Heart right ventricle (tissue), 16 donors: ENCODE data around the gene CAMK2A. TPM values are rescaled to one million over a fixed set of nuclear protein-coding genes. Genes with fewer than 3 reads are reported as not detected.
A peak's percentile ranks its signal among the peaks of the same experiment; 100 is the strongest.

Experiments
- ATAC-seq, 8 donors: fragments of 200-7000 bp; cut with Tn5 transposase; one replicate each; pipeline ENCODE4 v1.9.1; 2020; ENCODE audit warnings: mild to moderate bottlenecking in 8 of 8, moderate library complexity in 8 of 8, moderate number of reproducible peaks in 1 of 8
- DNase-seq, 2 donors: peaks; one replicate each; pipeline ENCODE4 v3.0.0-alpha.2; 2020
- H3K27ac ChIP-seq, 10 donors: fragments of 200-600 bp; sonication (generic) in 2 of 10; one replicate each; pipeline versions ENCODE4 v1.5.0 to v1.8.0; 2020 to 2022; ENCODE audit warnings: mild to moderate bottlenecking in 3 of 10
- H3K27me3 ChIP-seq, 7 donors: fragments of 200-600 bp; one replicate each; pipeline ENCODE4 v1.8.0; 2021 to 2022; ENCODE audit warnings: mild to moderate bottlenecking in 2 of 7
- H3K36me3 ChIP-seq, 9 donors: fragments of 200-600 bp; sonication (generic) in 1 of 9; one replicate each; pipeline versions ENCODE4 v1.5.0 to v1.8.0; 2020 to 2022; ENCODE audit warnings: mild to moderate bottlenecking in 2 of 9
- H3K4me1 ChIP-seq, 9 donors: fragments of 200-600 bp; sonication (generic) in 1 of 9; one replicate each; pipeline versions ENCODE4 v1.5.0 to v1.8.0; 2020 to 2022; ENCODE audit warnings: mild to moderate bottlenecking in 4 of 9
- H3K4me3 ChIP-seq, 10 donors: fragments of 200-600 bp; sonication (generic) in 2 of 10; one replicate each; pipeline versions ENCODE4 v1.5.0 to v1.8.0; 2020 to 2022; ENCODE audit warnings: mild to moderate bottlenecking in 7 of 10, moderate library complexity in 2 of 10
- H3K9me3 ChIP-seq, 11 donors: fragments of 200-600 bp in 10 of 11; sonication (generic) in 2 of 11; one replicate each; pipeline versions ENCODE4 v1.5.0 to v1.8.0; 2013 to 2022; ENCODE audit warnings: mild to moderate bottlenecking in 2 of 11, control low read depth in 1 of 11, moderate library complexity in 1 of 11
- WGBS, 2 donors: extraction: QIAGEN DNeasy Blood & Tissue Kit; methylation state at CpG; one replicate each; pipeline ENCODE4 v1.1.7; 2013; ENCODE audit warnings: inconsistent platforms in 1 of 2; 5-methylcytosine and 5-hydroxymethylcytosine counted together
- intact Hi-C, 10 donors: fragments of 100-400 bp; cut with DNase I; formaldehyde crosslinking; loops; one replicate each; pipeline versions ENCODE4 v1.11.1 to v1.14.2; 2022
- polyA plus RNA-seq, 2 donors: library from polyadenylated mRNA; stranded (reverse); fragments of 200-250 nt; gene quantifications; one replicate each; pipeline ENCODE4 v1.2.3, GENCODE V29; 2013
- total RNA-seq, 10 donors: library from RNA; stranded (reverse); fragmentation: NEBNext Ultra II Directional in 3 of 10; extraction: Animal tissue kit (Norgen Biotek cat#: 25700) in 3 of 10; gene quantifications; one replicate each; pipeline versions ENCODE4 v1.2.1 to v1.2.4, GENCODE V29; 2021 to 2023
- TF ChIP-seq, protein P1 (sequence below), 9 donors: fragments of 200-600 bp; sonication (generic) in 2 of 9; IDR thresholded peaks; one replicate each; pipeline versions ENCODE4 v1.5.0 to v1.8.0; 2021 to 2022; ENCODE audit warnings: antibody characterized with exemption in 9 of 9, mild to moderate bottlenecking in 5 of 9, moderate library complexity in 1 of 9
- donor health status: Arrhythmogenic right ventricular cardiomyopathy.
- donor health status: ischemic (EF 13 %, LVEDD 7.1; RV severe dilation, severe dysfunction).
- donor health status: healthy with polysubstance abuse.
- donor health status: DM: no; HTN: yes; CAD: no.
- donor health status: DM: no; HTN: no; CAD: no.
- donor health status: ischemic (EF 25% LVEDD 6.9; RV normal size, moderate dysfunction).
- donor health status: ischemic (EF 25% LVEDD 5.7; RV mildly dilated, moderate dysfunction).
- donor health status: healthy.
- donor health status: DM: yes; HTN: yes; CAD: no.
- donor health status: Ischemic cardiomyopathy.
- donor health status: ischemic (EF 35%, LVEDD 5.7; RV mildly dilated, moderate dysfunction).
- donor health status: nonischemic (EF 11% LVEDD 7.7; RV severe dilation, severe dysfunction).
- donor health status: DM: yes; HTN: yes; CAD: no.
- donor health status: PGD.
- donor health status: ischemic (EF 29% LVEDD 5.4; RV normal size, mild dysfunction).
- donor health status: nonischemic (EF 23%, LVEDD 6.1; RV moderate dilation, normal function).

CAMK2A gene
- total and polyA plus RNA-seq, 12 donors = 1.2 to 25.7 (median 17.9) TPM

DNA sequence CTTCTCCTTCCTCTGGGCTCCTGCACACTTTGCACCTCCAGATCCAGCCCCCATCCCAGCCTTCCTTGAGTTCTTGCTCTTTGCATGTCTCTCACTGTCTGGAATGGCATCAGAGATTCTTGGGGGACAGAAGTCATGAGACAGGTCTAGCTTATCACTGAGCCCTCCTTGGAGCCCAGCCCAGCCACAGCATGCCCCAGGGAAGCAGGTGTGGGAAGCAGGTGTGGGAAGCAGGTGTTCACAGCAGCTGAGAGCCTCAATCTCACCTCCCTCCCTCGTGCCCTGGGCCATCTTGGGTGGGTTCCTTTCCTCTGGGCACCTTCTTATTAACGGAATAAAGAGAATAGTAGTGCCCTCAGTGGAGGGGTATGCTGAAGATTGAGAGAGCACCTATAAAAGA lies 72.5 kb downstream of the CAMK2A start:
- WGBS, 2 donors = 90 to 94% methylated on average over 2 of the region's 2 CpGs
- no peak for ATAC-seq
- no peak for DNase-seq
- Histone ChIP-seq H3K27ac (no peak overlapping the region), H3K4me1 (peaks cover 0 to 53% (median 31%) of the 10 kb centered on the region in 9 donors), H3K9me3 (no peaks in the 10 kb centered on the region), H3K36me3 (no peaks in the 10 kb centered on the region), H3K27me3 (no peaks in the 10 kb centered on the region), H3K4me3 (no peak overlapping the region)
- TF ChIP-seq, protein P1, sequence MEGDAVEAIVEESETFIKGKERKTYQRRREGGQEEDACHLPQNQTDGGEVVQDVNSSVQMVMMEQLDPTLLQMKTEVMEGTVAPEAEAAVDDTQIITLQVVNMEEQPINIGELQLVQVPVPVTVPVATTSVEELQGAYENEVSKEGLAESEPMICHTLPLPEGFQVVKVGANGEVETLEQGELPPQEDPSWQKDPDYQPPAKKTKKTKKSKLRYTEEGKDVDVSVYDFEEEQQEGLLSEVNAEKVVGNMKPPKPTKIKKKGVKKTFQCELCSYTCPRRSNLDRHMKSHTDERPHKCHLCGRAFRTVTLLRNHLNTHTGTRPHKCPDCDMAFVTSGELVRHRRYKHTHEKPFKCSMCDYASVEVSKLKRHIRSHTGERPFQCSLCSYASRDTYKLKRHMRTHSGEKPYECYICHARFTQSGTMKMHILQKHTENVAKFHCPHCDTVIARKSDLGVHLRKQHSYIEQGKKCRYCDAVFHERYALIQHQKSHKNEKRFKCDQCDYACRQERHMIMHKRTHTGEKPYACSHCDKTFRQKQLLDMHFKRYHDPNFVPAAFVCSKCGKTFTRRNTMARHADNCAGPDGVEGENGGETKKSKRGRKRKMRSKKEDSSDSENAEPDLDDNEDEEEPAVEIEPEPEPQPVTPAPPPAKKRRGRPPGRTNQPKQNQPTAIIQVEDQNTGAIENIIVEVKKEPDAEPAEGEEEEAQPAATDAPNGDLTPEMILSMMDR (IDR thresholded peaks at IDR 0.05) = no peak
- intact Hi-C loops = loop anchor here (1.0 to 10.0 kb wide), 10 partner anchors 54 to 195 kb away; no protein-coding TSS in a partner anchor

GRCh38 chr5:150215979-150216944 lies 73.3 kb downstream of the CAMK2A start:
- Histone ChIP-seq H3K4me3 (no peak overlapping the region), H3K36me3 (no peaks in the 10 kb centered on the region), H3K4me1 (peaks cover 0 to 61% (median 34%) of the 10 kb centered on the region in 9 donors), H3K27ac (no peak overlapping the region), H3K27me3 (no peaks in the 10 kb centered on the region), H3K9me3 (no peaks in the 10 kb centered on the region)
- intact Hi-C loops = loop anchor here (2.0 to 10.0 kb wide), 9 partner anchors 53 to 194 kb away; no protein-coding TSS in a partner anchor
- 76 to 80% methylated on average over 10 of the region's 10 CpGs for WGBS, 2 donors
- TF ChIP-seq, protein P1 (IDR thresholded peaks at IDR 0.05) = no peak
- ATAC-seq = no peak
- no peak for DNase-seq

DNA sequence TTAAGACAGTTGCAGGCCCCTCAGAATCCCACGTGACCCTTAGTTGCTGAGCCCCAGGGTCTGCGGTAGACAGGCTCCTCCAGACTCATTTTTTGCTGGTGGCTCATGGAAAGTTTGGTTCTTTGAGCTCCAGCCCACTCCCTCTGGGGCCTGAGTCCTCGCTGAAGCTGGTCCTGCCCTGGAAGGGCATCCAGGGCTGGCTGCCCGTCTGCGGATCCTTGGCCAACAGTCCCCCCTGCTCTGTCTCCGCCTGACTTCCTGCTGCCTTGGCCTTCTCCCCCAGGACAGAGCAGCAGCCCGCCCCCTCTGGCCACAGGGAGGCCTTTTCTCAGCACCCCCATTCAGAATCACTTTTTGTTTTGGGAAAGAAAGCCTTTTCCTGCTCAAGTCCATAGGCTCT lies 75.3 kb downstream of the CAMK2A start:
- peaks cover 0 to 66% (median 38%) of the 10 kb centered on the region in 9 donors for H3K4me1 ChIP-seq
- intact Hi-C loops = loop anchor here in 8 of 10 donors (10.0 kb wide), 3 partner anchors 169 to 189 kb away; no protein-coding TSS in a partner anchor
- WGBS, 2 donors = 47 to 56% methylated on average over 7 of the region's 7 CpGs
- peak overlapping the region in 8 of 10 donors; percentile 30 to 71 (median 53) for H3K27ac ChIP-seq
- peak in 6 of 8 donors; percentile 16 to 43 (median 32) for ATAC-seq
- TF ChIP-seq, protein P1 (IDR thresholded peaks at IDR 0.05) = peak in 5 of 9 donors; percentile 24 to 39 (median 33)
- no peak overlapping the region for H3K4me3 ChIP-seq
- H3K36me3 ChIP-seq = no peaks in the 10 kb centered on the region
- peak; percentile 30 to 56 for DNase-seq
- no peaks in the 10 kb centered on the region for H3K27me3 ChIP-seq
- H3K9me3 ChIP-seq = no peaks in the 10 kb centered on the region

GRCh38 chr5:150213530-150213929 lies 76.0 kb downstream of the CAMK2A start:
- ATAC-seq = peak in 2 of 8 donors; percentile 30 to 54
- peaks cover 0 to 61% (median 38%) of the 10 kb centered on the region in 9 donors for H3K4me1 ChIP-seq
- no peaks in the 10 kb centered on the region for H3K9me3 ChIP-seq
- H3K27me3 ChIP-seq = peaks cover 0 to 3% (median 0%) of the 10 kb centered on the region in 7 donors
- H3K27ac ChIP-seq = peak overlapping the region in 7 of 10 donors; percentile 10 to 71 (median 57)
- H3K4me3 ChIP-seq = no peak overlapping the region
- DNase-seq = no peak
- intact Hi-C loops = loop anchor here in 8 of 10 donors (10.0 kb wide), 3 partner anchors 169 to 189 kb away; no protein-coding TSS in a partner anchor
- H3K36me3 ChIP-seq = no peaks in the 10 kb centered on the region
- 75 to 79% methylated on average over 6 of the region's 6 CpGs for WGBS, 2 donors
- TF ChIP-seq, protein P1 (IDR thresholded peaks at IDR 0.05) = no peak
